ENCODE data around the gene CPA2.

DNA sequence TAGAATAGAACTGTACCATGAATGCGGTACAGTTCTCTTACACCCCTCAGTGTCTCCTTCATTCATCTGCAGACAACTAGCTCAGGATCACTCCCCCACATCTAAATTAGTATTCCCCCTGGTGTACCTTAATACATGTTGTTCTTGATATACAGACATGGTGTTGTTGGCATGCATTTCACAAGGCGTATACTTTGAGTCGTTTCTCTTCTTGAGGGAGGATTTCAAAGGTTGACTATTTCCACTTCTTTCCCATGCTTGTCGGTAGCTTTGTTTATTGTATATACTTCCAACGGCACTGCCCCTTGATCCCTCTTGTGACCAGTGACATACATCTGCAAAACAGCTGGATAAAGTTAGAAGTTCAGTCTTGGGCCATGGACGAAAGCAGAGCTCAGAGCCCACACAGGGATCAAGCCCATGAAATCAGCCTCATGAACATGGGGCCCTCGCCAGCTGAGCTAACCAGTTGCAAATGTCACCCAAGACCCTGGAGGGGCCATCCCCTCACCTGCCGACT lies 34.9 kb downstream of the CPA2 start:
- TF ChIP-seq EP300 (IDR thresholded peaks at IDR 0.05; ENCODE audit: borderline replicate concordance in 1 of 2, low read depth in 1 of 2, low read length in 1 of 2) (no peak), SMC3 (IDR thresholded peaks at IDR 0.05; ENCODE audit: low read depth, low read length) (no peak), FOSL2 (IDR thresholded peaks at IDR 0.05; ENCODE audit: borderline replicate concordance, low read depth) (no peak), EZH2phosphoT487 (IDR thresholded peaks at IDR 0.05; ENCODE audit: borderline replicate concordance, low read depth) (no peak), FOXM1 (IDR thresholded peaks at IDR 0.05; ENCODE audit: low read depth) (no peak)
- TF ChIP-seq, protein P1, sequence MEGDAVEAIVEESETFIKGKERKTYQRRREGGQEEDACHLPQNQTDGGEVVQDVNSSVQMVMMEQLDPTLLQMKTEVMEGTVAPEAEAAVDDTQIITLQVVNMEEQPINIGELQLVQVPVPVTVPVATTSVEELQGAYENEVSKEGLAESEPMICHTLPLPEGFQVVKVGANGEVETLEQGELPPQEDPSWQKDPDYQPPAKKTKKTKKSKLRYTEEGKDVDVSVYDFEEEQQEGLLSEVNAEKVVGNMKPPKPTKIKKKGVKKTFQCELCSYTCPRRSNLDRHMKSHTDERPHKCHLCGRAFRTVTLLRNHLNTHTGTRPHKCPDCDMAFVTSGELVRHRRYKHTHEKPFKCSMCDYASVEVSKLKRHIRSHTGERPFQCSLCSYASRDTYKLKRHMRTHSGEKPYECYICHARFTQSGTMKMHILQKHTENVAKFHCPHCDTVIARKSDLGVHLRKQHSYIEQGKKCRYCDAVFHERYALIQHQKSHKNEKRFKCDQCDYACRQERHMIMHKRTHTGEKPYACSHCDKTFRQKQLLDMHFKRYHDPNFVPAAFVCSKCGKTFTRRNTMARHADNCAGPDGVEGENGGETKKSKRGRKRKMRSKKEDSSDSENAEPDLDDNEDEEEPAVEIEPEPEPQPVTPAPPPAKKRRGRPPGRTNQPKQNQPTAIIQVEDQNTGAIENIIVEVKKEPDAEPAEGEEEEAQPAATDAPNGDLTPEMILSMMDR (IDR thresholded peaks at IDR 0.05) = no peak
- TF ChIP-seq, protein P2, sequence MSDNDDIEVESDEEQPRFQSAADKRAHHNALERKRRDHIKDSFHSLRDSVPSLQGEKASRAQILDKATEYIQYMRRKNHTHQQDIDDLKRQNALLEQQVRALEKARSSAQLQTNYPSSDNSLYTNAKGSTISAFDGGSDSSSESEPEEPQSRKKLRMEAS (IDR thresholded peaks at IDR 0.05; ENCODE audit: low read depth) = no peak
